ENCODE results near the gene SMIM13. TPM values are rescaled to one million over a fixed set of nuclear protein-coding genes. Genes with fewer than 3 reads are reported as not detected.
"Not testable (repeated sequence)": the region's sequence is repeated elsewhere in the genome, so short reads cannot be mapped to it uniquely, and the experiment has no call there.

SMIM13 gene
- total and polyA plus RNA-seq, 2 experiments from 2014 or later, result 8.9 to 9.6 TPM

DNA sequence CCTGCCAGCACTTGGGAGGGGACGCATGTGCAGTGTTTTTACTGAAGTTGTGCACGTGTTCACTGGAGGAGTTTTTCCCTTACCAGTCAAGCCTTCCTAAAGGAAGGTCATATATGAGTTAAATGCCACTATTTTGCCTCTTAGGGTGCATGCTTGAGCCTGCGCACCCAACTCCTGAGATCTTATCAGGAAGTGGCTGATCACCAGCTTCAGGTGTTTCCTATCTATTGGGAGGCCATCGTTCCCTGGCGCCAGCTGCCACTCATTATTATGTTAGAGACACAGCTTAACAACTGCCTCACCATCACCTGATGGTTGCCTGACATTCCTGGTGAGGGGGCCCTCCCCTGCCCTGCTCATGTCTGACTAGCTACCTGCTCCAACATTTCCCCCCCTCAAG lies 9.4 kb downstream of the SMIM13 start:
- Histone ChIP-seq H3K36me3 (no peaks in the 10 kb centered on the region), H3K27me3 (no peaks in the 10 kb centered on the region), H3K4me1 (ENCODE audit: low read depth) (no peaks in the 10 kb centered on the region), H3K27ac (no peak overlapping the region), H3K9me3 (ENCODE audit: low read depth) (no peaks in the 10 kb centered on the region), H3K4me3 (no peak overlapping the region)
- TF ChIP-seq, protein P1, sequence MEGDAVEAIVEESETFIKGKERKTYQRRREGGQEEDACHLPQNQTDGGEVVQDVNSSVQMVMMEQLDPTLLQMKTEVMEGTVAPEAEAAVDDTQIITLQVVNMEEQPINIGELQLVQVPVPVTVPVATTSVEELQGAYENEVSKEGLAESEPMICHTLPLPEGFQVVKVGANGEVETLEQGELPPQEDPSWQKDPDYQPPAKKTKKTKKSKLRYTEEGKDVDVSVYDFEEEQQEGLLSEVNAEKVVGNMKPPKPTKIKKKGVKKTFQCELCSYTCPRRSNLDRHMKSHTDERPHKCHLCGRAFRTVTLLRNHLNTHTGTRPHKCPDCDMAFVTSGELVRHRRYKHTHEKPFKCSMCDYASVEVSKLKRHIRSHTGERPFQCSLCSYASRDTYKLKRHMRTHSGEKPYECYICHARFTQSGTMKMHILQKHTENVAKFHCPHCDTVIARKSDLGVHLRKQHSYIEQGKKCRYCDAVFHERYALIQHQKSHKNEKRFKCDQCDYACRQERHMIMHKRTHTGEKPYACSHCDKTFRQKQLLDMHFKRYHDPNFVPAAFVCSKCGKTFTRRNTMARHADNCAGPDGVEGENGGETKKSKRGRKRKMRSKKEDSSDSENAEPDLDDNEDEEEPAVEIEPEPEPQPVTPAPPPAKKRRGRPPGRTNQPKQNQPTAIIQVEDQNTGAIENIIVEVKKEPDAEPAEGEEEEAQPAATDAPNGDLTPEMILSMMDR (IDR thresholded peaks at IDR 0.05; ENCODE audit: low read depth, low read length), result no peak
- DNase-seq (ENCODE audit: low read depth in 1 of 2, low spot score in 1 of 2), result no peak

DNA sequence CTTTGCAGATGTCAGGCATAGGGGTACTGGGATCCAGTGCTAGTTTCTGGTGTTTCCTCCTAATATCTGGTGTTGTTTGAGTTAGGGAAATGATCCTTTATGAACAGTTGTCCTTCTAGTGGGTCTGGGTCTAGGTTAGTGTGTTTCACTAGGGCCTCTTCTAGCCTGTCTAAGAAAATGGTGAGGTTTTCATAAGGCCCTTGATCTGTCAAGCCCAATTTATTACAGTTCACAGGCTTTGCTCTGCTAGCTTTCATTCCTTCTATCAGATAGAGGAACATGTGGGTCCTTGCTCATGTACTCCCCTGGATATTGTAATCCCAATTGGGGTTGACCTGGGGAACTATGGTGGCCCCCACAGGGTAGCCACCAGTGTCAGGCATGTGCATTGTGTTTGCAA lies 15.1 kb downstream of the SMIM13 start:
- no peaks in the 10 kb centered on the region for H3K4me1 ChIP-seq (ENCODE audit: low read depth)
- no peaks in the 10 kb centered on the region for H3K27me3 ChIP-seq
- H3K36me3 ChIP-seq, result no peaks in the 10 kb centered on the region
- H3K9me3 ChIP-seq (ENCODE audit: low read depth), result no peaks in the 10 kb centered on the region
- H3K27ac ChIP-seq, result no peak overlapping the region
- H3K4me3 ChIP-seq, result no peak overlapping the region
- DNase-seq (ENCODE audit: low read depth in 1 of 2, low spot score in 1 of 2), result no peak
- TF ChIP-seq, protein P1 (IDR thresholded peaks at IDR 0.05; ENCODE audit: low read depth, low read length), result no peak

DNA sequence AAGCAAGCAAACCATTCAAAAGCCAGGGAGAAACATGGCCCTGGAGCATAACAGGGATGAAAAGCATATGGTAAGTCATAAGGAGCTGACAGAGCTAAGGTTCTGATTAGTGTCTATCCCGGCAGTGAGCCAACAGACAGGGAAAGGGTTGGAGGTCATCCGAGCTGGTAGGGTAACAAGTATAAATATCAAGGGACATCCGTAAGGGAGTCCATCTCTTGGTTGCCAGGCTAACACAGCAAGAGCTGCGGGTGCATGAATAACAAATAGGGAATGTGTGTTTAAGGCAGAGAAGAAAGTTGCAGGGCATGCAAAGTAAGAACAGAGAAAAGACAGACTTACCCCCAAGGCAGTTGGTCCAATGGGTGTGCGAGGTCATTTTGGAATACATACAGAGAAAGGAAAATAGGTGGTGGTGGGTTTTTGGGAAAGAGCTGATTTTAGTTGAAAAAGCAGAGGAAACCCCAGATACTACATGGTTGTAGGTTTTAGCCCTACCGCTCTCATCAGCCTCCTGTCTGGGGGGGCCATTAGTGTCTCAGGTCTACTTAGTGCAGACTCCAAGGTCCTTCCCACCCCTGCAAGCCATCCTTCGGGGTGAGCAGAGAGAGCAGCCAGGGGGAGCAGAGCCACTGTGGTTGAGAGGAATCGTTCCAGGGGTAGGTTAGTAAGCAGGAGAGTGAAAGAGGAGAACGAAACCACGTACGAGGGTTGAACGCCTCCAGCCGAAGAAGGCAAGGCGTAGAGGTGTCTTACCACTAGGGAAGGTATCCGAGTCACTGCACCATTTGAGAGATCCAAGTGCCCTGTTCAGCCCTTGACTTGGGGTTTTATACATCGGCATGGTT lies 17.5 kb downstream of the SMIM13 start, which contains the start of gene ERVFRD-1:
Gene ERVFRD-1, minus strand, starts transcription at position 805 of the 848 bp plus-strand sequence. CDS start 6,415 bp downstream, outside the sequence.
- Histone ChIP-seq H3K4me1 (ENCODE audit: low read depth) (no peaks in the 10 kb centered on the region), H3K9me3 (ENCODE audit: low read depth) (no peaks in the 10 kb centered on the region), H3K27me3 (no peaks in the 10 kb centered on the region), H3K36me3 (no peaks in the 10 kb centered on the region), H3K4me3 (no peak within 1 kb of the TSS), H3K27ac (peak within 1 kb of the TSS; percentile 69)
- TF ChIP-seq, protein P1 (IDR thresholded peaks at IDR 0.05; ENCODE audit: low read depth, low read length), result no peak
- no peak for DNase-seq (ENCODE audit: low read depth in 1 of 2, low spot score in 1 of 2)

DNA sequence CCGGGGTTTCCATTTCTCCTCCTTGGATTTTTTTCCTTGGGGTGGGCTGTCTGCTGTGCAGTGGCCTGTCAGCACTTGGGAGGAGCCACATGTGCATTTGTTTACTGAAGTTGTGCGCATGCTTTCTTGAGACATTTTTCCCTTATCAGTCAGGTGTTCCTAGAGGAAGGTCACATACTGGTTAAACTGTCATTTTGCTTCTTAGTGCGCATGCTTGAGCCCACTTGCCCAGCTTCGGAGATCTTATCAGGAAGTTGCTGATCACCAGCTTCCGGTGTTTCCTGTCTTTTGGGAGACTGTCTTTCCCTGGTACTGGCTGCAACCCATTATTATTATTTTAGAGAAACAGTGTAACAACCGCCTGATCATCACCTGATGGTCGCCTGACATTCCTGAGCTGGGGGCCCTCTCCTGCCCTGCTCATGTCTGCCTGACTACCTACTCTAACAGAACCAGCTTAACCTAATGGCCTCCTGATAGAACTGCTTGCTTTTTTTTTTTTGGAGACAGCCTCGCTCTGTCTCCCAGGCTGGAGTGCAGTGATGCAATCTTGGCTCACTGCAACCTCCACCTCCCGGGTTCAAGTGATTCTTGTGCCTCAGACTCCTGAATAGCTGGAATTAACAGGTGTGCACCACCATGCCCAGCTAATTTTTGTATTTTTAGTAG lies 18.3 kb downstream of the SMIM13 start:
- Histone ChIP-seq H3K36me3 (no peaks in the 10 kb centered on the region), H3K4me1 (ENCODE audit: low read depth) (no peaks in the 10 kb centered on the region), H3K27me3 (no peaks in the 10 kb centered on the region), H3K9me3 (ENCODE audit: low read depth) (no peaks in the 10 kb centered on the region), H3K27ac (peak overlapping the region; percentile 69), H3K4me3 (no peak overlapping the region)
- peak in 1 of 2 donors; percentile 39 for DNase-seq (ENCODE audit: low read depth in 1 of 2, low spot score in 1 of 2)
- TF ChIP-seq, protein P1 (IDR thresholded peaks at IDR 0.05; ENCODE audit: low read depth, low read length), result no peak

DNA sequence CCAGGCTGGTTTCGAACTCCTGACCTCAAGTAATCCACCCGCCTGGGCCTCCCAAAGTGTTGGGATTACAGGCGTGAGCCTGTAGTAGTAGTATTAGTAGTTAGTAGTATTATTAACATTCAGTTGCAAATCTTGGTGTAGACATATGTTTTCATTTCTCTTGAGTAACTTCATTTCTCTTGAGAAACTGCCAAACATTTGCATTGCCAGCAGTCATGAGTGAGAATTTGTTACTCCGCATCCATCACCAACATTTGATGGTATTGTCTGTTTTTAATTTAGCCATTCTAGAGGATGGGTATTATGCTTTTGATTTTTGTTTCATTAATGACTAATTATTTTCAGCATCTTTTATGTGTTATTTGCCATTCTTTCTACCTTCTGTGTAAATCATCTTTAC lies 19.4 kb downstream of the SMIM13 start:
- no peaks in the 10 kb centered on the region for H3K36me3 ChIP-seq
- TF ChIP-seq, protein P1 (IDR thresholded peaks at IDR 0.05; ENCODE audit: low read depth, low read length), result no peak
- H3K4me3 ChIP-seq, result no peak overlapping the region
- peak in 1 of 2 donors; percentile 29 for DNase-seq (ENCODE audit: low read depth in 1 of 2, low spot score in 1 of 2)
- H3K4me1 ChIP-seq (ENCODE audit: low read depth), result no peaks in the 10 kb centered on the region
- no peaks in the 10 kb centered on the region for H3K27me3 ChIP-seq
- no peak overlapping the region for H3K27ac ChIP-seq
- no peaks in the 10 kb centered on the region for H3K9me3 ChIP-seq (ENCODE audit: low read depth)

DNA sequence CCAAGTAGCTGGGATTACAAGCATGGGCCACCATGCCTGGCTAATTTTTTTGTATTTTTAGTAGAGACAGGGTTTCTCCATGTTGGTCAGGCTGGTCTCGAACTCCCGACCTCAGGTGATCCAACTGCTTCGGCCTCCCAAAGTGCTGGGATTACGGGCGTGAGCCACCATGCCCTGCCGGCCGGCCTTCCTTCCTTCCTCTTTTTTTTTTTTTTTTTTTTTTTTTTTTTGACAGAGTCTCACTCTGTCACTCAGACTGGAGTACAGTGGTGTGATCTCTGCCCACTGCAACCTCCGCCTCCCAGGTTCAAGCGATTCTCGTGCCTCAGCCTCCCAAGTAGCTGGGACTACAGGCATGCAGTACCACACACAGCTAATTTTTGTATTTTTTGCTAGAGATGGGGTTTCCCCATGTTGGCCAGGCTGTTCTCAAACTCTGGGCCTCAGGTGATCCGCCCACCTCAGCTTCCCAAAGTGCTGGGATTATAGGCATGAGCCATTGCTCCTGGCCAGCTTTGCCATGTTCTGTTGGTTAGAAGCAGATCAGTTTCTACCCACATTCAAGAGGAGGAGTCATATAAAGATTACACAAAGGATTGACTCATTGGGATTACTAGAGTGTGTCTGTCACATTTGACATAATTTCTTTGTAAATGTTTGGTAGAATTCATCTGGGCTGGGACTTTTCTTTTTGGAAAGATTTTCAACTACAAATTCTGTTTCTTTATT lies 22.3 kb downstream of the SMIM13 start:
- not testable (repeated sequence) for H3K4me3 ChIP-seq; H3K9me3 ChIP-seq (ENCODE audit: low read depth); H3K36me3 ChIP-seq; H3K27me3 ChIP-seq; H3K27ac ChIP-seq; H3K4me1 ChIP-seq (ENCODE audit: low read depth)
- peak in 1 of 2 donors; percentile 33 for DNase-seq (ENCODE audit: low read depth in 1 of 2, low spot score in 1 of 2)
